Superior temporal gyrus (tissue), 1 donor: ENCODE measurements around the gene GRN.
"Not testable (repeated sequence)": the region's sequence is repeated elsewhere in the genome, so short reads cannot be mapped to it uniquely, and the experiment has no call there.

Experiments used
- DNase-seq: peaks from one replicate; pipeline ENCODE4 v3.0.0-alpha.2; 2016; ENCODE audit errors: extremely low spot score

GRN gene

GRCh38 chr17:44383363-44383762, 38.3 kb downstream of the GRN start:
- DNase-seq = no peak

GRCh38 chr17:44383861-44384260, 38.8 kb downstream of the GRN start:
- no peak for DNase-seq

- DNase-seq = no peak
These were observed 39.2 kb downstream of the GRN start for GRCh38 chr17:44384281-44384822.

GRCh38 chr17:44384823-44385286, 39.8 kb downstream of the GRN start:
- no peak for DNase-seq

GRCh38 chr17:44385287-44386181, 40.4 kb downstream of the GRN start:
- DNase-seq = peak; percentile 29

GRCh38 chr17:44386182-44386525, 41.1 kb downstream of the GRN start:
- DNase-seq = no peak

GRCh38 chr17:44387804-44388203, 42.7 kb downstream of the GRN start:
- no peak for DNase-seq

- DNase-seq = no peak
These were observed 44.2 kb downstream of the GRN start, which contains the start of gene ITGA2B for GRCh38 chr17:44389281-44389680. TSS of gene ITGA2B (minus strand) at chr17:44389649. CDS start at chr17:44389473, 176 bp downstream.

GRCh38 chr17:44389723-44390202, 44.7 kb downstream of the GRN start:
- no peak for DNase-seq

GRCh38 chr17:44390250-44390870, 45.3 kb downstream of the GRN start:
- DNase-seq = no peak

GRCh38 chr17:44394112-44394511, 49.0 kb downstream of the GRN start:
- DNase-seq = not testable (repeated sequence)

GRCh38 chr17:44394833-44395232, 49.7 kb downstream of the GRN start:
- no peak for DNase-seq

- no peak for DNase-seq
These were observed 51.8 kb downstream of the GRN start for GRCh38 chr17:44396946-44397345.

GRCh38 chr17:44397479-44398440, 52.7 kb downstream of the GRN start:
- DNase-seq = no peak

GRCh38 chr17:44398692-44399691, 53.9 kb downstream of the GRN start:
- DNase-seq = no peak

GRCh38 chr17:44400226-44400847, 55.2 kb downstream of the GRN start:
- DNase-seq = peak; percentile 41
